ENCODE measurements around the gene NUDT5. TPM values are rescaled to one million over a fixed set of nuclear protein-coding genes. Genes with fewer than 3 reads are reported as not detected.

NUDT5 gene
- total and polyA plus RNA-seq, 2 of the 8 experiments (the other 6 are each of a cell fraction or from before 2014, with no cell fraction given): 130 to 134 TPM

DNA sequence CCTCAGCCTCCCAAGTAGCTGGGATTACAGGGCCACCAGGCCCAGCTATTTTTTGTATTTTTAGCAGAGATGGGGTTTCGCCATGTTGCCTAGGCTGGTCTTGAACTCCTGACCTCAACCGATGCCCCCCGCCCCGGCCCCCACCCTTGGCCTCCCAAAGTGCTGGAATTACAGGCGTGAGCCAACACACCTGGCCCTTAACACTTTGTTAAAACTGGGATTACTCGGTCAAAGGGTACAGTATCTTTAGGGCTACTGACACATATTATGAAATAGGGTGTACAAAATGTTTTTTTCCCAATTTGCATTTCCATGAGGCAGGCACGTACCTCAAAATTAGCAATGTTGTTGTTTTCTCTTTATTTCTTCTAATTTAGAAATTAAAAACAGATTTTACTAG, 11.5 kb downstream of the NUDT5 start:
- H3K23me2 ChIP-seq (ENCODE audit: low read depth, low read length): no peaks in the 10 kb centered on the region
- H3K9ac ChIP-seq (replicated peaks in 1 of 4; ENCODE audit: extremely low read depth in 1 of 4, low read depth in 3 of 4, low read length in 3 of 4): no peak overlapping the region
- no peak overlapping the region for H3K27ac ChIP-seq (ENCODE audit: low read depth, low read length)
- H3K4ac ChIP-seq (replicated peaks; ENCODE audit: insufficient read length, low read depth, low read length): no peak overlapping the region
- H4K5ac ChIP-seq (ENCODE audit: insufficient read length, low read depth, low read length): no peak overlapping the region
- peaks cover 3 to 17% (median 10%) of the 10 kb centered on the region in 4 experiments; a peak in 5 of 7 replicates for H3K4me1 ChIP-seq (replicated peaks in 1 of 4; ENCODE audit: control insufficient read depth in 3 of 4, insufficient read depth in 4 of 4, low read length in 3 of 4)
- H3K4me3 ChIP-seq (ENCODE audit: extremely low read depth in 1 of 4, insufficient read depth in 2 of 4, low read depth in 3 of 4, low read length in 4 of 4): no peak overlapping the region
- DNase-seq (ENCODE audit: low read depth in 1 of 2, low spot score in 2 of 2) (no peak), FAIRE-seq (no peak)
- H3K27me3 ChIP-seq (replicated peaks in 1 of 4; ENCODE audit: control insufficient read depth in 3 of 4, extremely low read depth in 1 of 4, insufficient read depth in 3 of 4, low read length in 3 of 4): no peaks in the 10 kb centered on the region
- H2AK5ac ChIP-seq (ENCODE audit: low read depth, low read length): no peak overlapping the region
- no peak overlapping the region for H3K18ac ChIP-seq (ENCODE audit: extremely low read depth, low read length)
- H4K20me1 ChIP-seq (replicated peaks in 1 of 2; ENCODE audit: control insufficient read depth in 1 of 2, insufficient read depth in 2 of 2, low read length in 2 of 2): no peaks in the 10 kb centered on the region
- no peak overlapping the region for H3K4me2 ChIP-seq (ENCODE audit: insufficient read depth in 1 of 2, low read depth in 2 of 2, low read length in 2 of 2)
- H3K56ac ChIP-seq (replicated peaks; ENCODE audit: insufficient read length, low read depth, low read length): no peak overlapping the region
- H3K23ac ChIP-seq (ENCODE audit: insufficient read length): no peak overlapping the region
- ChIA-PET POLR2A (ENCODE audit: partially characterized antibody) (interaction anchor here (4.4 kb wide), 1 partner anchor 11 kb away, joined by 28 read pairs; the partner anchor contains the start of genes CDC123 and NUDT5), CTCF (ENCODE audit: partially characterized antibody) (no interaction called here)
- no peak overlapping the region for H3K14ac ChIP-seq (ENCODE audit: insufficient read length)
- peaks cover 5 to 45% (median 20%) of the 10 kb centered on the region in 4 experiments for H3K36me3 ChIP-seq (ENCODE audit: control insufficient read depth in 2 of 4, insufficient read depth in 4 of 4, low read length in 3 of 4)
- no peak overlapping the region for H2BK12ac ChIP-seq (ENCODE audit: low read depth, low read length)
- no peaks in the 10 kb centered on the region for H3K9me3 ChIP-seq (ENCODE audit: insufficient read depth in 2 of 2, low read depth in 1 of 2, low read length in 1 of 2)
- WGBS, 2 experiments (ENCODE audit: extremely low coverage in 1 of 2, insufficient coverage in 1 of 2, insufficient read length in 1 of 2, insufficient replicate concordance in 2 of 2, low coverage in 1 of 2, low lambda C conversion rate in 2 of 2, missing lambda C conversion rate in 1 of 2): 90% methylated on average over 7 of the region's 7 CpGs; no CpG with 5 or more reads in 1 of the 2 experiments
- peaks cover 2% of the 10 kb centered on the region; the same call in 1 of the 2 replicates for H3K79me1 ChIP-seq (ENCODE audit: low read depth, low read length)
- no peak overlapping the region for H2BK120ac ChIP-seq (replicated peaks; ENCODE audit: low read depth, low read length)
- H3K79me2 ChIP-seq (ENCODE audit: control insufficient read depth in 1 of 2, insufficient read depth in 2 of 2, low read length in 2 of 2): peaks cover 0 to 10% of the 10 kb centered on the region in 2 experiments; a peak in 2 of 4 replicates
- no peak overlapping the region for H2AFZ ChIP-seq (ENCODE audit: low read length)
- no peak overlapping the region for H4K8ac ChIP-seq (ENCODE audit: extremely low read depth, insufficient read depth, low read length)
- H4K91ac ChIP-seq (replicated peaks; ENCODE audit: insufficient read length, low read length): no peak overlapping the region
- H2BK5ac ChIP-seq (ENCODE audit: low read depth, low read length): no peak overlapping the region
- H2BK15ac ChIP-seq (ENCODE audit: low read length): no peak overlapping the region
- H2BK20ac ChIP-seq (ENCODE audit: low read length): no peak overlapping the region
- TF ChIP-seq TAF1 (IDR thresholded peaks at IDR 0.05; ENCODE audit: low read depth, low read length): no peak
- TF ChIP-seq SIX5 (IDR thresholded peaks at IDR 0.05; ENCODE audit: low read depth, low read length): no peak
- TF ChIP-seq SIRT6 (IDR thresholded peaks at IDR 0.05; ENCODE audit: low read length): no peak
- TF ChIP-seq GABPA (IDR thresholded peaks at IDR 0.05; ENCODE audit: borderline replicate concordance, insufficient read depth, low read length): no peak
- TF ChIP-seq HDAC6 (IDR thresholded peaks at IDR 0.05; ENCODE audit: low read depth, low read length): no peak
- TF ChIP-seq GTF2F1 (IDR thresholded peaks at IDR 0.05; ENCODE audit: borderline replicate concordance, low read depth, low read length): no peak
- no peak for TF ChIP-seq POU5F1 (IDR thresholded peaks at IDR 0.05; ENCODE audit: low read depth, low read length)
- TF ChIP-seq JUND (IDR thresholded peaks at IDR 0.05; ENCODE audit: low read length): no peak
- TF ChIP-seq SP2 (IDR thresholded peaks at IDR 0.05; ENCODE audit: low read length): no peak
- no peak for TF ChIP-seq RAD21 (IDR thresholded peaks at IDR 0.05 in 1 of 2, conservative IDR thresholded peaks at IDR 0.05 in 1 of 2; ENCODE audit: low read depth in 2 of 2, low read length in 2 of 2)
- TF ChIP-seq CHD1 (IDR thresholded peaks at IDR 0.05; ENCODE audit: low read depth, low read length): no peak
- no peak for TF ChIP-seq SP1 (IDR thresholded peaks at IDR 0.05; ENCODE audit: low read depth, low read length)
- TF ChIP-seq KDM1A (IDR thresholded peaks at IDR 0.05; ENCODE audit: borderline replicate concordance, low read length): no peak

All from H1 (cell line).